Ovary (tissue), 3 donors: ENCODE data around the gene IL1RAPL1.

Source experiments
- CTCF ChIP-seq, 3 donors: fragments of 450-650 bp in 2 of 3; fragments of 200-600 bp in 1 of 3; IDR thresholded peaks; one replicate each; pipeline versions ENCODE4 v1.5.1 to v1.8.0; 2016 to 2022; ENCODE audit warnings: antibody characterized with exemption in 3 of 3, mild to moderate bottlenecking in 1 of 3
- POLR2A ChIP-seq: fragments of 450-650 bp; IDR thresholded peaks from one replicate; pipeline ENCODE4 v1.6.1; 2017; ENCODE audit warnings: antibody characterized with exemption, mild to moderate bottlenecking, moderate library complexity
- donor health status: DM: no; HTN: no; CAD: no.

DNA sequence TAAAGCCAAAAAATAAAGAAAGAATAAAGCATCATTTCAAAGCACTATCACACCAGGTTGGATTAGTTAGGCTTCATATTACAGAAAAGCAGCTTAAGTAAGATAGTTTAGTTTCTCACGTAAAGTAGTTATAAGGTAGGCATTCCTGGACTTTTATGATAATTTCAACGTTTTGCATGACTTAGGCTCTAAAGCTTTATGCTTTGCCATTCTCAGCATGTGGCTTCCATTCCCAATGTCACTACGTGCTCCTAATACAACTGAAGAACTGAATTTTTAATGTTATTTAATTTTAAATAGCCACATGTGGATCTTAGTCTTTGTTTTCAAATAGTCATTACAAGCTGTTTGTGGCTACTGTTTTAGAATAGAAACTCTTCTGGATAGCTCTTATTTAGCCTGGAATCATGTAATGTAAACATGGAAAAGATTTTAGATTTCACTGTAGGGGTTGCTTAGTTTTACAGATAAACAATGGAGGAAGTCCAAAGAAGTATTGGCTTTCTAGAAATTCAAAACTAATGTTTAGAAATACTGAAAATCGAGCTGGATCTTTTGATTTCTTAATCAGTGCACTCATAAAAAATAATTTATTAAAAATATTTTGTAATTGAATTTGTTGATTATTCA is 710.0 kb downstream of the IL1RAPL1 start:
- TF ChIP-seq CTCF (IDR thresholded peaks at IDR 0.05) (no peak), POLR2A (no peak)
